Stimulated activated CD4-positive, alpha-beta T cell treated with anti-CD3 and anti-CD28 coated beads, Interleukin-2, amount 100 ng/mL, for 24 hours (primary cell): ENCODE measurements around the gene PIAS4.

Experiments used
- DNase-seq, 2 donors: peaks; one replicate each; pipeline ENCODE4 v3.0.0-alpha.2; 2020

PIAS4 gene

GRCh38 chr19:3977242-3978143, 30.0 kb upstream of the PIAS4 start:
- peak; percentile 22 to 27 for DNase-seq

DNA sequence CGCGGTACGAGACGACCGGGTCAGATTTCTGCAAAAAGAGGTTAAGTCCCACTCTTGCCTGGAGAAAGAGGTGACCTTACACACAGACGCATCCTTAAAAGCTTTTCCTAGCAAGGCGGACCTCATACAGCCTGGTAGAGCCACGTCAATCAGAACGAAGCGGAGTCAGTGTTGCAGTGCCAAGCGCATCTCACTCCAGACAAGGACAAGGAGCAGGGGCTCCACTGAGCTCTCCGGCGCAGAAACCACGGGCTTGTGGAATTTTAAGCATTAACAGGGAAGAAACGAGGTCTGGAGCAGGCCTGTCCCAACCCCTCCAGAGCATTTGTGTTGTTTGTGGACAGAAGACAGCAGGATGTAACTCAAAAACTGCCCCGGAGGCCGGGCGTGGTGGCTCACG, 29.4 kb upstream of the PIAS4 start:
- DNase-seq = no peak

DNA sequence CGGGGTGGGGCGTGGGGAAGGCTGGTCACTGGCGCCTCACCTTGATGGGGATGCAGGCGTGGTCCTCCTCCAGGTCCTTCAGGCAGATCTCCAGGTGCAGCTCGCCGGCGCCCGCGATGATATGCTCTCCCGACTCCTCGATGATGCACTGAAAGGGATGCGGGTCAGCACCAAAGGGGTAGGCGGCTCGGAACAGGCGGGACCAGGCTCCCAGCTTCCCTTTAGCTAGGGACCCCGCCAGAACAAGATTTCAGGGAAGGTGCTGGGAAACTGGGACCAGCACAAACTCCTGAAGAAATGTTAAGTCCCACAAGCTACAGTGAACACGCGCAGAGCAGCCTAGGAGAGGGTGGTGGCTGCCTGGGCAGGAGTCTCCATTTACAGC, 28.3 kb upstream of the PIAS4 start:
- peak in 1 of 2 donors; percentile 24 for DNase-seq

DNA sequence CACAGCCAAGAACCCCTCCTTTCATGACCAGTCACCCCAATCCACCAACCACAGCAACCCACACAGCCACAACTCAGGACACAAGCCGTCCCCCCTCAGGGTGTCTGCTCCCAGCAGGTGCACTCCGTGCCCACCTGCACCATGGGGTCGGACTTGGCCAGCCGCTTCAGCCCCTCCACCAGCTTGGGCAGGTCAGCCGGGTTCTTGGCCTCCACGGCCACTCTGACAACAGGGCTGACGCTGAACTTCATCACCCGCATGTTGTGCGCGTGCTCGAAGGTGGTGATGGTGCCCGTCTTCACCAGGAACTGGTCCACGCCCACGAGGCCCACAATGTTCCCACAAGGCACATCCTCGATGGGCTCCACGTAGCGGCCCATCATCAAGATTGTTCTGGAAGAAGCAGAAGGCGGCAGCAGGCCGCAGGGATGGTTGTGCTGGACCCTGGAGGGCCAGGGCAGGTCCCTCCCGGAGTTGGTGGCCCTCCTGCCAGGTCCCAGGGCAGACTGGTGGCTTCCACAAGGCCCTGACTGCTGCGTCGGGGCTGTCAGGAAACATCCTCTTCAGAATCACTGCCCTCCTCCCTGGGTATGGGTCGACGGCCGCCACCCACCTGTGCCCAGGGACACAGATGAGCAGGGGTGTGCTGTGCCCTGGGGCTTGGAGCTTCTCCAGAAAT, 27.7 kb upstream of the PIAS4 start:
- peak in 1 of 2 donors; percentile 27 for DNase-seq

DNA sequence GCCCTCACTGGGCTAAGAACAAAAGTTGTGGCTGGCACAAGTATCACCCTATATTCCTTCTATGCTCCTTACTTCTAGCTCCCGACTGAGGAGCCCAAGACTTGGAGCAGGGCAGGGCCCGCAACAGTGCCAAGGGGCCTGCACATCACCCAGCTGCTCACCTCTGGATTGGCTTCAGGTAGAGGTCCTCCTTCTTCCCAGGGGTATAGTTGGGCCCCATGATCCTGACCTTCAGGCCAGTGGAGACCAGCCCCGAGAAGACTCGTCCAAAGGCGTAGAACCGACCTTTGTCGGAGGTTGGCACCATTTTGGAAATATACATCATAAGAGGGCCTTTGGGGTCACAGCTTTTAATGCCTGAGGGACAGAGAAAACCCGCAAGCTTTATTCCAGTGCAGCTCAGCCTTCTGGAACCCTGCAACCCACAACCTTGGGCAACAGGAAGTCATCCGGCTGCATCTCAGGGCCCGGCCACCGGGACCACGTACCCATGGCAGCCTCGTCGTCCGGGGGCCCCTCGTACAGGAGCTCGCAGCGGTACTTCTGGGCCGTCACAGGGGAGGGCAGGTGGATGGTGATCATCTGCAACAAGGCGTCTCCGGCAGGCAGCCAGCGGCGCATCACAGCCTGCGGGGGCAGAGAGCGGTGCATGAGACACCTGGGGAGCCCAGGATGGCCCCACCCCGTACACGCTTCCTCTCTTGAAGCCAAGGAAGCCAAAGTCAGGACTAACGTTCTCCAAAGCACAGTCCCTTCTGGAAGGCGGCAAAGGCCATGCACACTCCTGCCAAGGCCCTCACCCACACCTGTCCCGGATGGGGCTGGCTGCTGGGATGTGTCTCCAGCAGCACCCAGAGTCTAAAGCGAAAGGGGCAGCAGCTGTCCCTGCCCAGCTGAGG, 26.9 kb upstream of the PIAS4 start:
- no peak for DNase-seq

GRCh38 chr19:3981373-3981735, 26.2 kb upstream of the PIAS4 start:
- no peak for DNase-seq

- DNase-seq = peak in 1 of 2 donors; percentile 25
Observed at GRCh38 chr19:3981736-3982681, 25.5 kb upstream of the PIAS4 start.

DNA sequence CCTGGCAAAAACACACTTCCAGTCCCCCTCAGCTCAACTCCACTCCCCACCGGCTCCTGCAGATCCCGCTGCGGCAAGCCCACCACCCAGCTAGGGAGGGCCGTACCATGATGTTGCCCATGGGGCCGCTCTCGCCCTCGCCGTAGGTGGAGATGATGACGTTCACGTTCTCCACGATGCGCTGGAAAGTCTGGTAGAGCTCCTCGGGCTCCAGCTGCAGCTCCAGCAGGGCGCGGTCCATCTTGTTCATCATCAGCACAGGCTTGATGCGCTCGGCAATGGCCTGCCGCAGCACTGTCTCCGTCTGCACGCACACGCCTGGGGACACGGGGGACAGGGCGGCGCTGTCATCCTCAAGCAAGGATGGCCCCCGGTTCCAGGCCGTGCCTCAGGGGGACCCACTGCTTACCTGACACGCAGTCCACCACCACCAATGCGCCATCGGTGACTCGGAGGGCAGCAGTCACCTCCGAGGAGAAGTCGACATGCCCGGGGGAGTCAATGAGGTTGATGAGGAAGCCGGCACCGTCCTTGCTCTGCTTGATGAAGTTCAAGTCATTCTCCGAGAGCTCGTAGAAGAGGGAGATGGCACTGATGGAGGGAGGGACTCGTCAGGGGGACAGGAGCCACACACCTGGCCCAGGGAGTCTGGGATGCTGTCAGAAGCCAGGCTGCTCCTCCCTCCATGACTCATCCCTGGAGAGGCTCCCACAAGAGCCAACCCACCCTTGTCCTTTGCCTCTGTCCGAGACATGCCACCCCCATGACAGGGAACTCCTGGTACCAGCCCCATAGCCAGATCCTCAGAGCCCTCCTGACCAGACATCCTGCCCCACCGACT, 24.6 kb upstream of the PIAS4 start:
- peak; percentile 34 to 35 for DNase-seq

DNA sequence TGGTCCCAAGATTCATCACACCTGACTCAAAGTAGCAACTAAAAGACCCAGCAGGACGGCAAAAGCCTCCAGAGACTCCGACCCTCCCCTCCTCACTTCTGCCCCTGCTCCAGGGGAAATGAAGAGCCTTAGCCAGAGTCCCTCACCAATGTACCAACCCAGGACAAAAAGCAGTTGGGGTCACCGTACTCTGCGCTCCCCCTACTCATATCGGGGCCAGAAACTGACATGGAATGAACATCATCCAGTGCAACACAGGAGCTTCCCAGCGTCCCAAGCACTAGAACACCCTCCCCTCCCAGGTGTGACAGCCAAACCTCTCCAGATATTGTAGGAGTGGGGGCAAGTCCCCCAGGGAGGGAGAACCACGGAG, 24.0 kb upstream of the PIAS4 start:
- no peak for DNase-seq

DNA sequence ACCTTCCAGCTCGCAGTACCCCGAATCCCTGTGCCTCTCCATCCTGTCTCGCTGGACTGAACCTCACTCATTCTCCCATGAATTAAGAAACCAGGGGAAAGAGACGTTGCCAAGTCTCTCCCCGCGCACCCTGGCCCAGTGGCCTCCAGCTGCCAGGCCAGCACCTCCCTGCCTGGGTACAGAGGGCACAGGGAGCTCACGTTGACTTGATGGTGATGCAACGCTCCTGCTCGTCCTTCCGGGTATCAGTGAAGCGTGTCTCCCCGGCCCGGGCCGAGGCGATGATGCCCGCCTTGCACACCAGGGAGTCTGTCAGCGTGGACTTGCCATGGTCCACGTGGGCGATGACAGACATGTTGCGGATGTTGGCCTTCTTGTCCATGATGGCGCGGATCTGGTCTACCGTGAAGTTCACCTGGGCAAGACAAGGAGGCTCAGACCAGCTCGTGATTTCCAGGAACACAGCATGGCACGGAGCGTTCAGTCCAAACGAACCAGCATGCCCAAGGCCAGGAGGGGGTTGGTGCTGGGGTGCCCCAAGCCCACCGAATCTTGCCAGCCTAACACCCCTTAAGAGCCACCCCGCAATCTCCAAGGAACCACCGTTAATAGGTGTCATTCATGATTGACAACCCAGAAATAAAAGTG, 23.5 kb upstream of the PIAS4 start:
- DNase-seq = peak; percentile 53 to 54

- DNase-seq = peak; percentile 27 to 41
Observed at GRCh38 chr19:3984584-3984907, 23.0 kb upstream of the PIAS4 start.

DNA sequence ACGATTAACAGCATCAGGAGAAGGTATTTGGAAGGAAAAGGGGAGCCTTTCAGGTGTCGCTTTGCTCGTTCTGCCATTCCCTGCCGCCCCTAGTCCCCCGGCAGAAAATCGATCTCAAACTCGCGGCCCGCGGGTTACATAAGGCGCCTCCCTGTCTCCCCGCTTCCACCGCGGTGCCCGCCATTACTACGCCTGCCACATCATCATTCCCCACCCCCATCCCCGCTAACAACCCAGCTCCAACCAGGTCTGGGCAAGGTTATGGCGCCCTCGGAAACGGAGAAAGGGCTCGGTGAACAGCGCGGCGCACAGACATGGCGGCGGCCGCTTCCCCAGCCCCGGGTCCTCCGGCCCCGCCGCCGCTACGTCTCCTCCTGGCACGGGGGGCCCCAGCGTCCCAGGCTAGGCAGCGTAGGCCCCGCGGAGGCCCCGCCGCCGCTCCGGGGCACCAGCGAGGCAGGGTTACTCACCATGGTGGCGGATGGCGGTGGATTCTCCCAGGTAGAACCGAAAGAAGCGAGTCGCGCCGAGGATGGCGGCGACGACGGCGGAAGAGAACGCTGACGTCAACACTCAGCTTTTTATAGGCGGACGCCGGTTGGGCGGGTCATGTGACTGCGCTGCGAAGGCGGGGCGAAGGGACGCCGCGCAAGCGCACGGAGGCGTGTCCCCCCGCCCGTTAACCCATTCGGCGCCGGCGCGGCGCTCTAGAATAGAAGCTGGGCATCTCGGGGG, 22.5 kb upstream of the PIAS4 start, which contains the start of gene EEF2:
TSS of gene EEF2 (minus strand) at position 556 of the 735 bp plus-strand sequence. CDS start at position 473, 83 bp downstream.
- DNase-seq = peak; percentile 90 to 92

DNA sequence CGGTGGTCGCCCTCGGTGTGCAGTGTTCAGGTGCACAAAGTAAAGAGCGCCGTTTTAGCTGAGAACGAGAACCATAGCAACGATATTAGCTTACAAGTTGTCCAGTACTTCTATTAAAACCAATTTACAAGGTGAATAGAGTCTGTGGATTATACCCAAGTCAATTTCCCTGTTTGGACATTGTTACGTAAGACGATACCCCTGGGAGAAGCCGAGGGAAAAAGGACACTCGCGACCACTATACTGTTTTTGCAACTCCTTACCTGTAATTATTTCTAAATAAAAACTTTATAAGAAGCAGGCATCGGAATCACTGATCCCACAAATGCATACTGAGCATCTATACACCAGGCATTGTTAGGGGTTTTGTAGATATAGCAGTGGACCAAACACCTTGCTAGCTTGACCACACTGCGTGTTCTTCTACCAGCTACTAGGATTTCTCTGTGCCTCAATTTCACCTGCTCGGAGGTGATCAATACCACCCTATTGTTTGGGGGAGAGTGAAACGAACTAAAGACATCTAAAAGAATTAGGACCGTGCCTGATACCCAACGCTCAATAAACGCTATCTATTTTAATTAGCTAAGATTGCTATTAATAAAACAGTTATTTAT, 21.8 kb upstream of the PIAS4 start:
- no peak for DNase-seq

DNA sequence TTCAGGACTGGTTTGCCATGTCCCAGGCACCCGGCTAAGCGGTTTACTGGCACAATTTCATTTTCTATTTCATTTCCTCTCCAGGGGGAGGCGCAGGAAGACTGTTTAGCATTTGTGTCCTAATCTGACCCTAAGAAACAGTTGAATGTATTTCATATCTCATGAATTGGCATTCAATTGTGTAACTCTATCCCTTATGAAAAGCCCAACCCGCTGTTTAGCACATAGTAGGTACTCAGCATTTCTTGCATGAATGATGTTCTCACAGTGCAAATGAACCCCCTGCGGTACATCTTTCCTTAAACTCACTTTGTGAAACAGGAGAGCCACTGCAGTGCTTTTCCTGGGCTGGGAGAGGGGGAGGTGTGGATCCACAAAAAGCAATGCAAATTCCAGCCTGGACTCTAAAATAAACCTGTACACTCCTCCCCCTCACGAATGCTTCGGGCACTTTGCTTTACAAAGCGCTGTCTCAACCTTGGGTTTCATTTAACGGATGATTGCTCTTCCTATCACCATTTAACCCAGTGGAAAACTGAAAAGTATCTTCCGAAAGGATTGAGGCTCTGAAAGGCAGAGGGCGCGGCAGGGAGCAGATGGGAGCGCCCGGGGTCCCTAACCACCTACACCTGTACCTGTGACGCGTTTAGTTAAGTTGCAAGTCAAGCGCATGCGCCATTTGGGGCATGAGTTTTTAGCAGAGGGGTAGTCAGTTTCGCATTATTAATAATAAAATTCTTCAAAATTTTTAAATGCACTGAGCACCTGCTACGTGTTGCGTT, 21.1 kb upstream of the PIAS4 start:
- peak; percentile 63 for DNase-seq

DNA sequence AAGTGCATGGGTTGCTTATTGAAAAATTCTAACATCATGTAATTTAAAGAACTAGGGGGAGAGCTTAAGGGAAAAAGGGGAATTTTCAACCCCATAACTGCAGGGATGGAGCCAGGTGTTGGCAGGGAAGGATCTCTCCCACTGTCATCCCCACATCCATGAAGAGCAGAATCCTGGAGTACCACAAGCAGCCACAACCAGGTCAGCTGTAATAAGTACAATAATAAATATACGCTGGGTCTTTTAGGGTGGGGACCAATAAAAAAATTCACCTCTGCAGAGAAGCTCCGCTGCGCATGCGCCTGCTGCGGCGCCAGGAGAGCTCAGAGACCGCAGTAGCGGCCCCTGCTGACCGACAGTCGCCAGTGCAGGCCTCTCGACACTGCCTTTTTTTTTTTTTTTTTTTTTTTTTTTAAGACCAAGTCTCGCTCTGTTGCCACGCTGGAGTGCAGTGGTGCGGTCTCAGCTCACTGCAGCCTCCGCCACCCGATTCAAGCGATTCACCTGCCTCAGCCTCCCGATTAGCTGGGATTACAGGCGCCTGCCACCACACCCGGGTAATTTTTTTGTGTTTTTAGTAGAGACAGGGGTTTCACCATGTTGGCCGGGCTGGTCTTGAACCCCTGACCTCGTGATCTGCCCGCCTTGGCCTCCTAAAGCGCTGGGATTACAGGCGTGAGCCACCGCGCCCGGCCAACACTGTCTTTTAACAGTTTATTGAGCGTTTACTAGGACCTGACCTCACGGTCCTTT, 19.7 kb upstream of the PIAS4 start:
- DNase-seq = peak; percentile 90

- DNase-seq = no peak
Observed at GRCh38 chr19:3990815-3991117, 16.8 kb upstream of the PIAS4 start.

DNA sequence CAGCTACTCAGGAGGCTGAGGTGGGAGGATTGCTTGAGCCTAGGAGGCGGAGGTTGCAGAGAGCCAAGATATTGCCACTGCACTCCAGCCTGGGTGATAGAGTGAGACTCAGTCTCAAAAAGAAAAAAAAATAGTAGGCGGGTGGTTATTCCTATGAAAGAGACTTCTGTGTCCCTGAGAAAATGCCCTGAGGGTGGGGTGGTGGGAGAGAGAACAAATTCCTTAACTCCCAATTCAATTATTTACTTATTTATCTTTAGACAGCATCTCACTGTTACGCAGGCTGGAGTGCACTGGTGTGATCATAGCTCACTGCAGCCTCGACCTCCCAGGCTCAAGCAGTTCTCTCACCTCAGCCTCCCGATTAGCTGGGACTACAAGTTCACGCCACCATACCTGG, 11.9 kb upstream of the PIAS4 start:
- no peak for DNase-seq
